NCI-H510A treated with DMSO at 0.1 percent for 48 hours (cell line): Measurements from ENCODE around the gene IL26.

Experiments used
- DNase-seq: peaks from one replicate; lab custom pipeline; 2025; lab: John Stamatoyannopoulos, UW

IL26 gene

DNA sequence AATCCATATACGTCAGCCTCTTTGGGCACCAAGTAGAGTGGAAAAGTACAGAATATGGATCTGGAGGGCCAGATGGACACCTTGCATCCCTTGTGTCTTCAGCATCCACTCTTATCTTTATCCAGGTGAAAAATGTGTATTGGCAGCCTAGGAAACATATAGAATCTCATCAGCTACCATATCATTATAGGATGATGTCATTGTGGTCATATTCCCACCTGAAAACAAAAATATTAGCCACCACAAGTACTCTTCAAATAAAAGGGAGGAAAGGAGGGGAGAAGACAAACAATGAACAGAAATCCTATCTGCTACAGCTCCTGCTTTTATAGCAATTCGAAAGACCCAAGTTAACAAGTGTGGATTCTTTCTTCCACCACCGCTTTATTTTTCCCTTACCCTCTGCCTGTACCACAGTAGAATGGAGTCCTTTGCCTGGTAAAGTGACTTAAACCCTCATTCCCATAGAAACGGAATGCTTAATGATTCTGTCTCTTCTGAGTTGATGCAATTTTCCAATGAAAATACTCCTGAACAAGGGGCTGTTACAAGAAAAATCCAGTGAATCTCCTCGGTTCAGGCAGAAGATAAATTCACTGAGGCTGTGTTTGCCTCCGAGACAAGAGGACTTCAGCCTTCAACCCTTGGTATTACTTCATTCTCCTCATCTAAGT lies 13.8 kb upstream of the IL26 start:
- no peak for DNase-seq

DNA sequence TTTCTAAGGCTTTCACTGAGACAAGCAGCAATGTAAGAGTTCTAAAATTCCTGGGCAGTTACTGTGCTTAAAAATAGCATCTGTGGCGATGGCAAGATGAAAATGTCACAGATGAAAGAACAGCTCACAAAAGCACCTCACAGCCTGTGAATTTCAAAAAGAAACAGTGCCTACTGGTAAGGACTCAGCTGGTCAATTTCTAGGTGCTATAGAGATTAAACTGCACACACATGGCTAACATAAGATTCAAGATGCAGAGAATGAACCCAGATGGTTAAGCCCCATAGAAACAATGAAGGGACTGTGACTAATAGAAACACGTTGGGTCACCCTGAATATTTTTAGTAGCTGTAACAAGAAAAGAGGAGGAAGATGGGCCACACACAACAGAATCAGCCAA lies 12.0 kb upstream of the IL26 start:
- no peak for DNase-seq

DNA sequence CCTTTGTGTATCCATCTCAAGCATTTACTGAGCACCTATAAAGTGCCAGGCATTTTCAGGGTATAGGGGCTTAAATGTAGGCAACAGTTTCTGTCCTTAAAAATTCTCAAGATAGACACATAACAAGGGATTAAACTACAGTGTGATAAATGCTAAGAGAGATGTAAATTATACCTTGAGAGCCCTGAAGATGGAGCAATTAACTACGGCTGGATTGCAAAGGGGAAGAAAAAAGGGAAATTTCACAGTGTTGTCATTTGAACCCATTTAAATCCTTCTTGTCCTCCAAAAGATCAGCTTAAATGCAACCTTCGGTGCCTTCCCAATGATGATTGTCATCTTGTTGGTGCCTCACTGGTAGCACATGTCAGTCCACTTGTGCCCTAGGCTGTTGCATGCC lies 11.5 kb upstream of the IL26 start:
- DNase-seq = no peak

DNA sequence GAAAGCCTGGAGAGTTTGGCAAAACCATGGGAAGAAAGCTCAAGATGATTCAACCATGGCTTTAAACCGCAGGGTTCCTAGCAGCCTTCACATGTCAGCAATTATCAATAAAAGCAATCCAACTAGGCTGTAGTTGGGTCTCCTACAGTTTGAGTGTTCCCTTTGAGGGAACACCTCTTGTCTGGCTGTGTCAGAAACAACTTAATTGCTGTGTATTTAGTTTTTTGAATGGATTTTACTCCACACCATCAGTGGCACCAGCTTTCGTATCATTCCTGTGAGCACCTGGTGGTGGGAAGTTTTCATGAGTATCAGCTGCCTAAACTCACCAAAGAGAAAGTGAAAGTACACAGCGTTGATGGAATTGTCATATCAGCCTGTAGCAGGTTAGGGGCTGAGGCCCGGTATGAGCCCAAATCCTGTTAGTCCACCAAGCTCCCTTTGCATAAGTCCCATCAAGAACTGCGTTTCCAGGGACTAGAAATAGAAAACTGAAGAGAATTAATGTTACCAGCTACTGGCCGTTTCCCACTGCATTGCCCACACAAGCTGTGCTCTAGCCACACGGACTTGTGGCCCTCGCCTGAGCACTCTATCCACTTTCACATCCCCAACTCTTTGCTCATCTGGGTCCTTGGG lies 10.9 kb upstream of the IL26 start:
- DNase-seq = peak; percentile 38

DNA sequence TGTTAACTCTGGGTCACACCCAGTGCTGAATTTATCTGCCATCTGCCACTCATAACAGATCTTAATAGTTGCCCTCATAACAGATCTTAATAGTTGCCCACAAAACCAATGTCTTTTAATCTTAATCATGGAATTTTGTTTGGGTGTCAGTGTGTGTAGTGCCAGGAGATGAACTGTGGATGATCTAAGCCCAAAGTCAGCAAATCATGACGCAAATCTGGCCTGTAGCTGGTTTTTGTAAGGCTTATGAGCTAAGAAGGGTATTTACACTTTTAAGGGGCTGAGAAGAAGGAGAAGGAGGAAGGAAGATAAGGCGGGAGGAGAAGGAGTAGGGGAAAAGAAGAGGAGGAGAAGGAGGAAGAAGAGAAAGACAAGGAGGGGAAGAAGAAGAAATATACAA lies 10.0 kb upstream of the IL26 start:
- no peak for DNase-seq

DNA sequence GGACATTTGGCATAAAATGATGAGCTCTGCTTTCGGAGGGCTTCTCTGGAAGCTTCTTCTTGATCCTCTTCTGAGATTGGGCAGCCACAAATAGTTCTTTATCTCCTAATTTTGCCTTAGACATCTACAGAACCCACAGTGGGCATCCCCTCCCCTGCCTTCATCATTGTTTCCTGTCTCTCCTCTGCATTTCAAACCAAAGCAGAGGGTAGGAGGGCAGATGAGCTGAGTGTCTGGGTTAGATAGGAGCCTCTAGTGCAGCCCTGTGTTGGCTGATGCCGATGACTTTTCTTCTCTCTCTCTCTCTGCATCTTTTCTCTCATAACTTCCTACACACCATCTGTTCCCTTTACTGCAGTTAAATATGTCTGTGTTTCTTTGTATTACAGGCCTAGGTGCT lies 8.5 kb upstream of the IL26 start:
- no peak for DNase-seq

DNA sequence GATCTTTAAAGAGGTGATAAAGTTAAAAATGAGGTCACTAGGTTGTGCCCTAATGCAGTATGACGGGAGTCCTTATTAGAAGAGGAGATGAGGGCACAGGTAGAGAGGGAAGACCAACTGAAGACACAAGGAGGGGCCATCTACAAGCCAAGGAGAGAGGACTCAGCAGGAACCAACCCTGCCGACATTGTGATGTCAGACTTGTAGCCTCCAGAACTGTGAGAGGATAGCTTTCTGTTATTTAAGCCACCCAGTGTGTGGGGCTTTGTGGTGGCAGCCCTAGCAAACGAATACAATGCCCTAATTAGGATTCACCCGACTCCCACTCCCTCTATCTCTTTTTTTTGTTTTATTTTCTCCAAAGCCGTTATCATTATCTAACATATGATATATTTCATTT lies 7.9 kb upstream of the IL26 start:
- DNase-seq = no peak

DNA sequence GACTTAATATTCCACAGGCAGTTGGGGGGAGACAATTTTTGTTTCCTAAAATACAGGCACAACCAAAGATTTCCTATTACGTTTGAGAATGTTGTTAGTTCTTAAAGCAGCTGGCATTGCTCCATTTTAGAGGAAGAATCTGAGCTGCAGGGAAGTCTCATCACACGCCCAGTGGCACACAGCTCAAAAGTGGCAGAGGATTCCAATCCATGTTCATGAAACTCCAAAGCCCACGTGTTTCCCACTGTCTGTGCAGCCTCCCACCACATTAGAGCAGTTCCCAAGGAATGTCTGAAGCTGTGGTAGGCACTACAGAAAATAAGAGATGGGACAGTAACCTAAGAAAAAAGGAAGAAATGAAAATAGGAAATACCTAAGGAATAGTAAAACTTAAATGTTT lies 6.1 kb upstream of the IL26 start:
- no peak for DNase-seq

DNA sequence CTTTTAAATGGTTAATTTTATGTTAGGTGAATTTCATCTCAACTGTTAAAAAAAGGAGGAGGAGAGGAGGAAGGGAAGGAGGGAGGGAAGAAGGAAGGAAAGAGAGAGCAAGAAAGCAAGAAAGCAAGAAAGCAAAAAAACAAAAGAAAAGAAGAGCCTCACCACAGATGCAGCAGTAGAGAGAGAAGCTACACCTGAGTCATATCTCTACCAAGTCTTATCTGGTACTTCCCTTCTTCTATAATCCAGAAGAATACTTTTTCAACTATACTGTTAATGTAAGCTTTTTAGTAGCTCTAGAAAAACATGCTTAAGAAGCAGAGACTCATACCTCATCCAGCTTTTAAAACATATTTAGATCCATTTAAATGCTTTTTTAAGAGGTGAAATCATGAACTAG lies 5.6 kb upstream of the IL26 start:
- DNase-seq = no peak

DNA sequence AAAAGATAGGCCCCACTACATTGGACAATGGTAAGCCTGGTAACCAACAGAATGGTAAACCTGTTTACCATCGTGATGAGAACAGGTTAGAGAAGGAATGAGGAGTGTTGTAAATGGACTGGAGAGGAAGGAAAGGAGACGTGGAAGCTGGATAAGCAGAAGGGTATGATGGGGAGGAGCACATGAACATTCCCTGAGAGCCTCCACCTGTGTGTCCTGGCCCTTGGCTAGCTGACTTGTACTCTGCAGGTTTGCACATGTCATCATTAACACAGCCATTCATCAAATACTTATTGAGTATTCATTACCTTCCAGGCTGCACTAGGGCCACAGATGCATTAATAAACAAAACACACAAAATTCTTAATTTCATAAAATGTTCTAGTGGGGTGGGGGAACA lies 4.3 kb upstream of the IL26 start:
- no peak for DNase-seq

DNA sequence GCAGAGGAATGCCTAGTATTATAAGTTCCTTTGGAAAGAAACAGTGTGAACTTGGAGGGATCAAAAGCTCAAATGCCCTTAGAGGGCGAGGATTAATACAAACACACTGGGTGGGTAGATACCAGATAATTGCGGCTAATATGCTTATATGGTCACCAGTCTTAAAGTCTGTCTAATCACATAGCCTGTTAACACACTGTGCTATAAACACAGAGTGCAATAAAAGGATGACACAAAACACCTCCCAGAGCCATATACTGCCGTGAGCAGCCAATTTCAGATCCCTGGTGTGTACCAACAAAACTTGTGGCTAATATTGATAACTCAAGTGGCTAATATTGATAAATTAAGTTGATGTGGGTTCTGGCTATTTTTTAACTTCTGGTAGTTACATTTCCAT lies 1.7 kb upstream of the IL26 start:
- DNase-seq = no peak

DNA sequence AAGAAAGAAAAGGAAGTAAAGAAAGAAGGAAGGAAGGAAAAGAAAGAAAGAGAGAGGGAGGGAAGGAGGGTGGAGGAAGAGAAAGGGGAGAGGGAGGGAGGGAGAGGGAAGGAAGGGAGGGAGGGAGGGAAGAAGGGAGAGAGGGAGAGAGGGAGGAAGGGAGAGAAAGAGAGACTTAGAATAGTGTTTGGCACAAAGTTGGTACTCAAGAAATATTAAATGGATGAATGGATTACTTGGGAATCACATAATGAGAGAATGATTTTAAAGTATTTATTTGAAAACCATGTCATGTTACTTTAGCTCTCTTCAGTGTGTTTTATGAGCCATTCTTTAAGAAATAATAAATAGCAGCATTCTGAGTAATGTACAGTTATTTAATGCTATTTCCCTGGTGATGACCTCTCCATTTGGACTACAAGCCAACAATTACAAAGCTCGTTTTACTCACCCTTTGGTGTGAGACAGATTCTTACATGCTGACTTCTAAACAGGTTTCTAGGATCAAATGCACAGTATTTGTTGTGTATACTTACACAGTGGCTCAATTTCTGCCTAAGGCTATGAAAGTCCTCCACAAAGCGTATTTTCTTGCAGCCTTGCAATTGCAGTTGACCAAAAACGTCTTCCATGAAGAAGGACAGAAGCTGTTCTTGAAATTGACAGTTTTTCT lies 861 bp downstream of the IL26 start:
- no peak for DNase-seq

DNA sequence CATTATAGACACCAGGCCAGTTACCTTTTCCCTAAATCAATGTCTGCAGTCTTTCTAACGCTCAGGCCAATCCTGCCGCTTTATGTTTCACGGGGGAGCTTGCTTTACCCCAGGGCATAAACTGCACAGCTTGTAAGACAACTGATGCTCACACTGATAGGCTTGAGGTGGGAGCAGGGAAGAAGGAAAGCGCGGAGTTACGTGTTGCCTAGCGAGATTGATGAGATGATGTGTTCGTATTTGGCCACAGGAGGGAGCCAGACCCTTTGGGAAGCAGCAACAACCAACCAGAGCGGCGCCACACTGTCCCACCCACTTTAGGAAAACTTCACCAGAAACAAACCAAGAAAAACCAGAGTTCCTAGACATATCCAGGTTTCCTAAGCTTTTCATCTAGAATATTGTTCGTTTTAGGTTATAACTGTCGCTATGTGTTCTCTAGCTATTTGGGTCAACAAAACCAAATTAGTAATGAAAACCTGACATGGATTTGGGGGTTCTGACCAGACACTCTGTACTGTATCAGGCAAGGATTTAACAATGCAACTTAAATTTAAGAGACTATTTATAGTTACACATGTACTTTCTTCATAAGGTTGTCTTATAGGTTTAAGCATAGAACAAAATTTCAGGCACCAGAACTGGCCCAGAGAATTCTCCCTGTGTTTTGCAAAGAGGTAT lies 2.4 kb downstream of the IL26 start:
- peak; percentile 91 for DNase-seq

DNA sequence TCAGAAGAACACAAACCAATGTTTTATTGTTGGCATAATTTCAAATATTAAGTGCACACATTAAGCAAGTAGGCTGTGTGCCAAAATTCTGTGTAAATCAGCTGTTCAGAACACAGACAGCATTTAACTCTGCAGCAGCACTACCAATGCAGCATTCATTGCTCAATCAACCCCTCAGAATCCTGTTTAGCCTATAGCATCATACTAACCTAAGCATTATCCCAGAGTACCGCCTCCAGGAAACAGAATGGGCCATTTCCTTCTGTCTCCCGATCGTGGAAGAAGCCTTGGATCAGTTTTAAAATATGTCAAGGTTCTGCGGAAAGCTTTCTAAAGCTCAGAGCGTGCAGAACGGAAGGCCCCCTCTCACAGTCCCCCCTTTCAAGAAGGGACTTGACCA lies 3.3 kb downstream of the IL26 start:
- no peak for DNase-seq

DNA sequence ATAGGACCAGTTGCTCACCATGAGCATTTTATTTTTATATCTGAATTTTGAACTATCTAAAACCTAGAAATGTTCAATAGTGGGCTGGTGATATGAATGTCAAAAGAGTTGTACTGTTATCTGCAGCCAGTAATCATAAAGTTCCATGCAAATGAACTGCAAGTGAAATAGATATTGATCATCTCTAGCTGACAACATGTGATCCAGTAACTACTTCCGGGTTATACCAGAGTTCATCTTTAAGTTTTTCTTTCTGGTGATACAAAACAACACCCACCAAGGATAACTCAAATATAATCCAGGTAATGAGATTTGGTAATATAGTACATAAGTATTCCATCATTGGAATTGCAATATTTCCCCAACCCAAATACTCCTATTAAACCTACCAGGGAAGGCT lies 4.1 kb downstream of the IL26 start:
- no peak for DNase-seq

DNA sequence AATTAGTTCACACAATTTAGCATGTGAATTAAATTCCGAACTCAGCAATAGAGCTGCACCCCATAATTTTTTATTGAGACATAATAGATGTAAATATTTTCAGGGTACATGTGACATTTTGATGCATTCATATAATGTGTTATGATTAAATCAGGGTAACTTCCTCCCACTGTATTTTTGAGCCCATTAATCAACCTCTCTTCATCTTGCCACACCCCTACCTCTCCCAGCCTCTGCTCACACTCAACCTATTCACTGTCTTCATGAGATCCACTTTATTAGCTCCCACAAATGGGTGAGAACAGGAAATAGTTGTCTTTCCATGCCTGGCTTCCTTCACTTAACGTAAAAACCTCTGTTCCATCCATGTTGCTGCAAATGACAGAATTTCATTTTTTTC lies 14.7 kb downstream of the IL26 start:
- DNase-seq = peak; percentile 11

DNA sequence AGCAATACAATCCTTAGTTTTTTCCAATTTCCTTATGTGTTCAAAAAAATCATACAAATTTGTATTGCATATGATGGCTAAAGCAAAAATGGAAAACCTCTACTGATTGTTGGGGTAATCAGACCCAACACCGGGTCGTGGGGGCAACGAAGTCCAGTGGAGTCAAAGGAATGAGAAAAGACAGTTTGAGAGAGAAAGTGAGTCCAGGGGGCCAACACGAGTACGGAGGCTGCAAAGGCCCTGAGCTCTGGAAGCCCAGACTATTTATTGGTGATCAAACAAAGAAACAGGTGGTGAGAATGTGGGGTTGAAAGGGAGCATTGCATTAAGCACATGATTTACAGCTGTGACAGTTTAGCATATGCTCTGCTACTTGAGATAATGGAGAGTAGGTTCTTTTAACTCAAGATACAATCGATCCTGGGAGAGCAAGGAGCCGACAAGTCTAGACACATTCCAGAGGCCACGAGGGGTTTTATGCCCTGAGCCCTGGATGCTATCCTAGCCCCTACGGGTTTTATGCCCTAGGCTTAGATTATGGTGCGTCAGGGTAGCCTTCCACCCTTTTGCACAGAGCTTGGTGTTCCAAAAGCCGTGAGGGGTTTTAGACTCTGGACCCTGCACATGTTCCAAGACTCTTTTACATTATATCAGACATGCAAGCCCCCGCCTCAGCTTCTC lies 16.4 kb downstream of the IL26 start:
- DNase-seq = peak; percentile 29

DNA sequence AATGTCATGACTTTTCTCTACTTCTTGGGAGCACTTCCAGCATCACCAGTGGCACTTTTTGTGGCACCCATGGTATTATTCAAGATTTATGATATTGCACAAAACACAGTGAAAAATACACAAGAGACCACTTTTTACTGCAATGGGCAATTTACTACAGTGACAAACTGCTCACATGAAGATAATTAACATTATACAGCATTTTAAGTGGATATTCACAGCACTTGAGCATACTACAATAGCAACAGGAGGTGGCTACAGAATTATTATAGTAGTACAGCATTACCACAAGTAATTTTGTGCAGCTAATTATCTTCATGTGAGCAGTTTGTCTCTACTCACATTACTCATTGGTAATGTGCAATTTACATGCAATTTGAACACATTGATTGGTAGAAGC lies 18.3 kb downstream of the IL26 start:
- DNase-seq = no peak

DNA sequence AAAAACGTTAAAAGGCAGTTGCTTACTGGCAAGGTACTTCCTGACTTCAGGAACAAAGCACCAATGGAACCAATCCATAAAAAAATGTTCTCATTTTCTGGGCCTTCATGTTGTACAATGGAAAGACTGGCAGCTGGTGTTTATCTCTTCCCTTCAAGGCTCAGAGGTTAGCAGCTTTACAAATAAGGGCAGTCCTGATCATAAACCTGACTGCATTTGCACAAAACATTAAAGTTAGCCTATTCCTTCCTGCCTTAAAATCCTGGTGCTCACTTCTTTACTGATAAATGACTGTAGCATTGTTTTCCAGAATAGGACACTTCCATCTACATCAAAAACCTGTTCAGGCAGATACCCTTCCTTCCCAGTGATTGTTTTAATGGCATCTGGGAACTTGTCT lies 19.2 kb downstream of the IL26 start:
- peak; percentile 24 for DNase-seq

DNA sequence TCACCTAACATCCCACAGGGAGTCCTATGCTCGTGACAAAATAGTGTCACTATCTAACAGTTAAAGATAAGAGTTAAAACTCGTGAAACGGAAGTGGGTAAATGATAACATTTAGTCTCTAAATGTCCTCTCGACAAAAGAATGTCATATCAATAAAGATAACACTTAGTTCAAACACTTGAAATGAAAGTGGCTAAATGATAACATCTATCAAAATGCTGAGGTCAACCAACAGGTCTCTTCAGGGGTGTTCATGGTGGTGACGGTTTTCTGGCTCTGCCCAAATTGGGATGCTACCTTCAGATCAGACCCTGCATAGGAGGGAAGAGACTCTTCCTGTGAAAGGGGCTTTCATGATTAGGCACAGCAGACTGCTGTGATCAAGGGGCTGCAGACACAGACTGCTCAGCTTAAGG lies 22.1 kb downstream of the IL26 start:
- no peak for DNase-seq

DNA sequence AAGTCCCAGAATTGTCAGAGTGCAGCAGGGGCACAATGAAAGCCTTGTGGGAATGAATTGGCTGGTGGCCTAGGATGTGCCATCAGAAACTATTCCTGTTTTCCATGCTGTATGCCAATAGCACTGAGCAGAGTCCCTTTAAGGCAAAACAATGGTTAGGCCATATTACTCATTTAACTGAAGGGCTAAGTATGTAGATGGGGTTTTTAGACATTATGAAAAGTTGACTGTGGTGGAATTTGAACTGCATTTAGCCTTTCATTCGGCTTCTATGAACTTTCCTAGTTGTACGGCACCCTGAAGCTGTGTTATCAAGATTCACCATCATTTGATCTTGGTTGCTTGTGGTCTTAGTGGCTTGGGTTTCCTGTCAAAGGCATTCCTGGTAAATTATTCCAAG lies 24.8 kb downstream of the IL26 start:
- no peak for DNase-seq

DNA sequence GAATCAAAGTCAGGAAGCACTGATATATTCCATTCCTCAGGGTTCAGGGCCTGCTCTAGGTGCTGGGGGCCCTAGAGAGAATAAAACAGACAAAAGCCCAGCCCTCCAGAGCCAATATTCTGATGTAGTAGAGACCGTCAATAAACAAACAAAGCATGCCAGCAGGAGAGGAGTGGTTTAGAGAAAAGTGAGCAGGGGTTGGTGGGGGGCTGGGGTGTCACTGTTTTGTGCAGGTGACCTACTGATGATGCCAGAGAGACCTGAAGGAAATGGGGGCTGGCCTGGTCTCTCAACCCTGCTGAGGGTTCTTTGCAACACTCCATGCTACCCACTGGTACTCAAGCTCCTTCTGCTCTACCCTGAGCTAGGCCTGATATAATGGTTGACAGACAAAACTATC lies 26.5 kb downstream of the IL26 start:
- DNase-seq = no peak
